Nucleus accumbens (tissue), 56 donors: ENCODE measurements around the gene C19orf12.
"Not testable (repeated sequence)": the region's sequence is repeated elsewhere in the genome, so short reads cannot be mapped to it uniquely, and the experiment has no call there.

Experiments
- DNase-seq, 56 donors: peaks; one replicate each; lab custom pipeline; 2025; lab: John Stamatoyannopoulos, UW

The C19orf12 gene

GRCh38 chr19:29735829-29736228 lies 20.8 kb upstream of the C19orf12 start:
- DNase-seq = no peak

GRCh38 chr19:29731331-29731850 lies 16.3 kb upstream of the C19orf12 start:
- DNase-seq = no peak

GRCh38 chr19:29727906-29728305 lies 12.8 kb upstream of the C19orf12 start:
- DNase-seq = no peak

- DNase-seq = no peak
Measured at GRCh38 chr19:29724746-29725145, 9.7 kb upstream of the C19orf12 start.

- peak in 27 of 56 donors; percentile 4 to 60 (median 22) for DNase-seq
Measured at GRCh38 chr19:29724102-29724641, 9.1 kb upstream of the C19orf12 start.

GRCh38 chr19:29717051-29717450 lies 2.0 kb upstream of the C19orf12 start:
- no peak for DNase-seq

- peak in 1 of 56 donors; percentile 57 for DNase-seq
Measured at GRCh38 chr19:29715701-29716581, 880 bp upstream of the C19orf12 start.

GRCh38 chr19:29714371-29714952 lies 599 bp downstream of the C19orf12 start:
- DNase-seq = peak in 3 of 56 donors; percentile 45 to 52 (median 47)

GRCh38 chr19:29712744-29713516 lies 2.1 kb downstream of the C19orf12 start:
- DNase-seq = no peak

- no peak for DNase-seq
Measured at GRCh38 chr19:29711584-29712132, 3.4 kb downstream of the C19orf12 start.

GRCh38 chr19:29709440-29709798 lies 5.6 kb downstream of the C19orf12 start:
- DNase-seq = not testable (repeated sequence)

- no peak for DNase-seq
Measured at GRCh38 chr19:29708554-29709439, 6.3 kb downstream of the C19orf12 start.

GRCh38 chr19:29706635-29707034 lies 8.4 kb downstream of the C19orf12 start:
- DNase-seq = no peak

- DNase-seq = no peak
Measured at GRCh38 chr19:29705706-29706105, 9.4 kb downstream of the C19orf12 start.

GRCh38 chr19:29704562-29705558 lies 10.2 kb downstream of the C19orf12 start:
- no peak for DNase-seq

GRCh38 chr19:29702963-29703320 lies 12.1 kb downstream of the C19orf12 start:
- no peak for DNase-seq

GRCh38 chr19:29702161-29702962 lies 12.7 kb downstream of the C19orf12 start:
- peak in 3 of 56 donors; percentile 23 to 35 (median 31) for DNase-seq
